HG03354 (cell line): ENCODE data around the gene HDAC4.

Experiments
- ATAC-seq: cut with Tn5 transposase; IDR thresholded peaks from one replicate; pipeline ENCODE4 v1.9.1; 2021; ENCODE audit warnings: mild to moderate bottlenecking; ENCODE audit not compliant: unreplicated experiment, poor library complexity, severe bottlenecking

HDAC4 gene

DNA sequence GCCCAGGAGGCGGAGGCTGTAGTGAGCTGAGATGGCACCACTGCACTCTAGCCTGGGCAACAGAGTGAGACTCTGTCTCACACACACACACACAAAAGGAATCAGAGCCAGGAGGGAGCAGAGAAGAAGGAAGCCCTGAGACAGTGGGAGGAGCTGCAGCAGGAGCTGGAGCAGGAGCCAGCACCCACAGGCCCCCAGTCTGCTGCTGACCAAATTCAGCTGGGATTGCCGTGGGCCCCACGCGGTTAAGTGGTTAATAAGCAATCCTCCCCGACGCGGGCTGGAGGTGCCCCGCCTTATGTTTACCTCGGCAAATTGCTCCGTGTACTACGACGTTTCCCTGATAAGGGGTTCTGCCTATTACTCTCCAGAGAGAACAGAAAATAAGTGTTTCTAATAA lies 287.6 kb downstream of the HDAC4 start:
- no peak for ATAC-seq

DNA sequence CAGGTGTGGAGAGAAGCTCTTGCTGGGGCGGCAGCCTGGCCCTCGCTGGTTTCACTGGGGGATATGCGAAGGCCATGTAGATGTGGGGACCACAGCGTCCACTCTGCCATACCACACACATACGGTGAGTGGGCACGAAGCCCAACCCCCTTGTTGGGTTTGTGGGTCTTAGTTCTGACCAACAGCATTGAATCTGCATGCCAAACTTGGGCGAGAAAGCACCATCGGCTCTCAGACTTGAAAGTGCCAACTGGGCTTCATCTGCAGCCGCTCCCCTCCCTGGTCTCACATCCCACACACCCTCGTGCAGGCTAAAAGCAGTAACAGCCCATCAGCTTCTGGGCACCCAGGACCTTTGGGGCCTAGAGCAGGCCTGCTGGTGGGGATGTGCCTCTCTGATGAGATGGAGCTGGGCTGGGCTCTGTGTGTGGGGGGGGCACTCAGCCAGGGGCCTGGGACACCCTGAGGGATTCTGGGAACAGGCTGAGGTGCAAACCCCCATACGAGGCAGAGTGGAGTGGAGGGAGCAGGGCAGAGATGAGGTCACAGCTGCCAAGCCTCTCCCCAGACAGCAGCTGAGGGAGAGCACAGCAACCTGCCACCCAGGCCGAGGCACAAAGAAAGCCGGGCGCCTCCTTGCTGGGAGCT lies 288.6 kb downstream of the HDAC4 start:
- no peak for ATAC-seq

DNA sequence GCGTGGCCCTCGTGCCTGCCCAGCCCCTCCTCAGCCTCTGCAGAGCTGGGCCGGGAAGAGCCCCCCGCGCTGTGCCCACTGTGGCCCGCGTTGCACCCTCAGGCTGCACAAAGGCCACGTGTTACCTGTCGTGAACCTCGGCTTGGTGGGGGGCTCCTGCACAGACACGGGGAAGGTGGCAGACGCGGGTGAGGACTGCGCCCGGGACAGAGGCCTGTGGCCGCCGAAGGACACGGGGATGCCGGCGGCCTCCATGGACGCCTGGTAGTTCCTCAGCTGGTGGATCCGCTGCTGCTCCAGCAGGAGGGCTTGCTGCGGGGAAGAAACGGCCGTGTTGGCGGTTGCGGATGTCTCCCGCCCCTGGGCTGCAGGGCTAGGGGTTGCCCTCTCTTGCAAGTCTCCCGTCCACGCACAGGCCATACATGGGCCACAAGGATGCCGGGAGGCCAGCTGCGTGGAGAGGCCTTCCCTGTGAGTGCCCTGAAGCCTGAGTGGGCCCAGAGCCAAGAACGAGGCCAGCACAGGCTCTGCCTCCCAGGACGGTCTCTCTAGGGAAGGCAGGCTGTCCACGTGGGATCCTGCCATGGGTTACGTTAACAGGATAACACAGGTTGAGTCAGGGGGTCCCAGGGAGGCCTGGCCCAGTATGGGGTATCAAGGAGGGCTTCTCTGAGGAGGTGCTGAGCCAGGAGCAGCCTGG lies 289.3 kb downstream of the HDAC4 start:
- ATAC-seq, result no peak

DNA sequence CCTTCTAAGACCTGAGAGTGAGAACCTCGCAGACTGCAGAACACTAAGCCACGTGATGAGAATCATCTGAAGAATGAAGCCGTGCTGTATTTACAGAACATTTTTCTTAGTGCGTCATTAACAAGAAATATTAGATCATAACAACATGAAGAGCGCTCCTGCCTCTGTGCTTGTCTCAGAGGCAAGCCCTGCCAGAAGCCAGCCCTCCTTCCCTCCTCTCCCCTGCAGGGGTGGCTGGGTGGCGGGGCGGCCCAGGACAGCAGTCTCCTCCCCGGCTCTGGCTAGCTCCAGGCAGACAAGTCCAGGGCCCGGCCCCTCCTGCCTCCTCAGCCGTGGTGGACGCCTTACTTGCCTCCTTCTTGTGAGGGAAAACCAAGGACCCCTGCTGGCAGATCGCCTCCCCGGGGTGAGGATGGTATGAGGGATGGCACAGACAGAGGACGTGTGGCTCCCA lies 290.2 kb downstream of the HDAC4 start:
- no peak for ATAC-seq

DNA sequence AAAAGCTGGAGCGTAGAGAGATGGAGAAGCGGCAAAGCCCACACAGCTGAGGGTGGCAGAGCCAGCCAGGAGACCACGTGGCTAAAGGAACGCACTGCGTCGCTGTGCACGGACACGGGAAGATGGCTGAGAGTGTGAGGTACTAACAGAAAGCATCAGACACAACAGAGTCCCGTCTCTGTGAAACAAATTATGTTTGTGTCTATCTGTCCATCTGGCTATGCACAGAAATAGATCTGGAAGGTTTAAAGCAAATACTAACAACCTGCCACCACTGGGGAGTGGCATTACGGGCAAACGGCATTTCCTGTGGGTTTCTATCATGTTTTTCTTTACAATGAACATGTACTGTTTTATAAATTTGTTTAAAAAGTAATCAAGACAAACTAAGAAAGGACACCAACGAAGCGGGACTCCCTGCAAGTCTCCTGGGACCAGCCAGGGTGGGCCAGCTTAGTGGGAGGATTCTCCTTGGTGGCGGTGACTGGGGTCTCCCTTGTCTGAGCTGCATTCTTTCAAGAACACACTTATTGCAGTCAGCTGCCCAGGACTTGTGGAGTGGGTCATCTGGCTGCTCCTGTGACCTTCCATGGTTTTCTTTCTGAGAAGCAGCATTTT lies 290.8 kb downstream of the HDAC4 start:
- no peak for ATAC-seq

DNA sequence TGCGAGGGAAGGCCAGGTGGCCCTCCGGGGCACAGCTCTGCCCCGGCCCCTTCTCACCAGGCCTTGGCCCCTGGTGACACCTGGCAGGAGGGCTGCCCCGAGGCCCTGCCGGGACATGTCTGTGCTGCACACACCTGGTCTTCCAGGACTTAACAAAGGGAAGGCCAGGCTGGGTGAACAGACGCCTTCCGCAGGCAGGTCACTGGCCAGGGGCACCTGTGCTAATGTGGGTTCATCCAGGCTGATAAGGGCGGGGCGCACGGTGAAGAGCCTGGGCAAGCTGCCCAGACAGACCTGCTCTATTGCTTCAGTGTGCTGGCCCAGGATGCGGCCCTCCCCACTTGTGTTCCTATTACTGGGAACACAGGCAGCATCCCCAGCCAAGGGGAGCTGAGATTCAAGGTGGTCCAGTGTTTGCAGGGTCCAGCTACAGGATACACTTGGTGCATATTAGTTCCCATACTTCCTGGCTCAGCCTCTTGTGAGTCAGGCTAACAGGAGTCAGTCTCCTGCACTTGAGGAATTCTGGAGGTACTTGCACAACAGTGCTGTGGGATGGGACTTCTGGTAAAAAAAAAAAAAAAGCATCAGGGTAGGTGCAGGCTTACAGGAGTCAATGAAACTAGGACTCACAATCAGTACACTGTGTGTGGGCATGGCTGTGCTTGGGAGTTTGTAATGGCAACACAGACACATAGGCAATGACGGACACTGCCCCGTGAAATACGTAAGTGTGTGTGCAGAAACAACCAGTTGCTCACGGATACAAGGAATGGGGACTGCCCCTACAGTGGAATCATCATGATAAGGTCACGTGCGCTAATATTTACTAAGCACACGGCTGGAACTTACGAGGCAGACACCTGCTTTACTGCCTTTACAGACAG lies 291.5 kb downstream of the HDAC4 start:
- no peak for ATAC-seq

DNA sequence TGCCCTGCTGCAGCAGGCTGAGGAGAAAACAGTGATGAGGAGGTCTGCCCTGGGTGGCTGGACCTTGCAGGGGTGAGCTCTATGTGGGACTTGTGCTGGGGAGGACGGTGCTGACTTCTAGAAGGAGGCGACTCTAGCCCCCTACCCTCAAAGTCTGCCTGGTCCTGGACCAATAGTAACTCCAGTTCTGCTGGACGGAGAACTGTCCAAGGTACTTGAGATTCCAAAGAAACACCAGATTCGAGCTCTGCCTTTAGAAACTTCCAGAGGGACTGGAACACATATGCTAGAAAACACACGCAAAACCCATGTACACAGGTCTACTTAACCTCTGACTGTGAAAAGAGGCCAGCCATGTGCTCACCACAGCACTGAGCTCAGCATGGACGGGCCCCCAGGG lies 292.4 kb downstream of the HDAC4 start:
- no peak for ATAC-seq

DNA sequence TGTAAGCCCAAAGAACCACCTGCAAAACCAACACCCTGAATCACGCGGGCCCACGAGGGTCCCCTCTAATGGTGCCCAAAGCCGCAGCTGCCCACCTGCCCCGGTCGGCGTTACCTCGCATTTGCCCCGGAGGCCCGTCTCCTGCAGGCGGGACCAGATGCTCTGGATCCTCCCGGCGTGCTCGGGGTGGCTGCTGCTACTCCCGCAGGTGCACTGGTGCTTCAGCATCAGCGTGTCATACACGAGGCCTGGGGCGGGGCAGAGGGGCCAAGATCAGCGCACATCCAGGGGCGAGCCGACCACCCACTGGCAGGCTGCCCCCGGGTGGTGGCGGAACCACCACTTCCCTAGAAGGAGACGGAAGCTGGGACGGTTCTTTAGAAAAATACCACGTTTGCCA lies 292.9 kb downstream of the HDAC4 start:
- no peak for ATAC-seq

DNA sequence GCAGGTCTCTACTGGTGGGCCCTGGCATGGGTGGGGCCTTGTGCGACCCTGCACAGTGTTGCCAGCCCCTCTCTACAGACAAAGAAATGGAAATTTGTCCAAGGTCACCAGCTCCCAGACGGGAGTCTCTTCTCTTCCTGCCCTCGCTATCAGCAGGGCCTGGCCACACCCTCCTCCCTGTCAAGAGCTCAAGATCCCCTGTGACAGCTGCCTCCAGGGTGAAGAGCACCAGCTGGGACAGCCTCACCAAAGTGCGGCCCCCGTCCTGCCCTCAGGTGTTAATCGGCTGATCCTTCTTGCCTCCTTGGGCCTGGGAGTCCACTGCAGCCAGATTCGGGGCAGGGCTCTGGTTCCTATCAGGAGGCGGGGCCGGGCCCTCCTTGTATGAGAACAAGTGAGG lies 293.9 kb downstream of the HDAC4 start:
- no peak for ATAC-seq

DNA sequence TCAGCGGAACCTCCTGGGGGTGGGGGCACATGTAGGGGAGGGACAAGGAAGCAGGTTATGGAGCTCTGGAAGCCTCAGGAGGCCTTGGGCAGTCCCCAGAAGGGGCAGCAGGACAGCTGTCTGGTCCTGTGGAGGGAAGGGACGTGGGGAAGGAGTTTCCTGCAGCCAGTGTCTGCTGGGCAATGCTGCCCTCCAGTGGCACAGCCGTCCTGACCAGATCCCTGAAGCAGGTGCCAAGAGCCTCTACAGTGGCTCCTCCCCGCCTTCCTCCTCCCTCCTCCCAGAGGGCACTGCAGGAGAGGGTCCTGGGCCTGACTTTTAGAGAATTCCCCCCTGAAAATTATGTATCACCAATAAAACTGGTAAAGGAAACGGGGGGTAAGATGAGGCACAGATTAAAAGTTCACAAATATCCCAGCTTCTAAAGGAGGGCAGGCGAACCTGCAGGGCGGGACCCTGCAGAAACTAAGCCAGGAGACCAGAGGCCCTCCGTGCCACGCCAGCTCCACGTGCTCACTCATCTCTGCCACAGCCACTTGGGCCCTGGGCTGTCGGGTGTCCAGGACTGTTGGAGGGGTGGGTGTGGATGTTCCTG lies 294.4 kb downstream of the HDAC4 start:
- no peak for ATAC-seq

DNA sequence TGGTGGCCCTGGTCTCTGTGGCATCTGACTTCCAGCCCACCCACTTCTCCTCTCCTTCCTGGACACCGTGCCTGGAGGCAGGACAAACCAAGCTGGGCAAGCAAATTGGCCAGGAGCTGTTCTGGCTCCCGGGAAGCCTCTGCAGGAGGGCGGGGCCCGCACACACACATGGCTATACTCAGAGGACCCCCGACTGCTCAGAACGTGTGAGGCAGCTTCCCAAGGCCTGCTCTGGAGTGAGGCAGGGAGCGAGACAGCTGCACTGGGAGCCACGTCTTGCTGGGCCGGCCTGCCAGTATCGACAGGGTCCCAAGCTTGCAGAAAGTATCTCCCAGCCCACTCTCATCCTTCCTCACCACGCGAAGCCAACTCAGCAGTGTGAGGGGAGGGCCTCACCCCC lies 295.6 kb downstream of the HDAC4 start:
- ATAC-seq, result no peak

DNA sequence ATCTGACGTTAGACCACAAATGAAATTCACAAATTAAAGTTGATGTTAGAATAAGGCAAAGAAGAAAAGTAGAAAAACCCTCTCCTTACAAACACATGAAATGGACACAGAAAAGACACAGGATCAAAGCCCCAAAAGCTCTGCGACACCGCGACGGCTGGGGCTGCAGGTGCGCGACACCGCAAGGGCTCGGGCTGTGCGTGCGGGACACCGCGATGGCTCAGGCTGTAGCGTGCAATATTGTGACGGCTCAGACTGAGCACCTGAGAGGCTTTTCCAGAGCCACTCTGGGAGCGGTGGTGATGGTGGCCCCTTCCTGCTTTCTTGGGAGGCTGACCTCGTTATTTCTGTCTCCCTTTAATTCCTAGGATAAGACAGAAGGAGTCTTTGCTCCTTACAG lies 296.0 kb downstream of the HDAC4 start:
- ATAC-seq, result no peak

DNA sequence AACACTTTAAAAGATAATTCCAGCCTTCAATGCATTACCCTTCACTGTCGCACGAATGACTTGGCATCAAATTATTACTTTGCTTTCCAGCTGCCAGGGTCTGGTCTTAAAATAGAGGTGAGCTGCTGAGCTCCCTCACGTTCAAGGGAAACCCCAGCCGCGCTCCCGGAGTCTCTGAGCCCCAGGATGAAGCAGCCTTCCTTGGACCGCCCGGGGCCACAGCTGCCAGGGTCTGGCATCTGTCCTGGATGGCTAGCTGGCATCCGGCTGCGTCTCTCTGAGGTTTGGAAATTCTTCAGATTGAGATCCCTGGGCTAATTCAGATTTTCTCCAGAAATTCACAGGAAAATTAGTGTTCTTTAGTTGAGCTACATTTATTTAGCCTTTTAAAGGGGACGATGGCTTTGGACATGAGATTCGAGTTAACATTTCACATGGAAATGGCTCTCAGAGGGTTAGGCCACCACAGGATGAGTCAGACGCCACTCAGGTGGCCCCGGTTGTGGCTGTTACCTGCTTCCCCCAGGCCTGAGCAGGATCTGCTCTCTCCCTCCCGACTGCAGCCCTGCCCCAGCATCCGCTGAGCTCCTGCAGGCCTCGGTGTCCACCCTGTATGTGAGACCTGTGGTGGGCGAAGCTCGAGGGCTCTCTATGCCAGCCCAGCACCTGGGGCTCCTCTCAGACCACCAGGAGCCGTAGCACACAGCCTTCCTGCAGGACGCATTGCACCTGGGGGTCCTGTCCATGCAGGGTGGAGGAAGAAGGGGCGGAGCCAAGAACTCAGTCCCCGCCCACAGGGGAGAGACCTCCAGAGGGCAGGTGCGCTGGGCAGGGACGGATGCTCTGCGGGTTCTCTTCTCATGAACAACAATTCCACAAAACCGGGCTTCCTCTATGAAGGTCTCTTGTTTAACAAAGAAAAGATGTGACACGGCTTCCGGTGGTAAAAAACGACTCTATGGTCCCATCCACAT lies 297.4 kb downstream of the HDAC4 start:
- no peak for ATAC-seq

DNA sequence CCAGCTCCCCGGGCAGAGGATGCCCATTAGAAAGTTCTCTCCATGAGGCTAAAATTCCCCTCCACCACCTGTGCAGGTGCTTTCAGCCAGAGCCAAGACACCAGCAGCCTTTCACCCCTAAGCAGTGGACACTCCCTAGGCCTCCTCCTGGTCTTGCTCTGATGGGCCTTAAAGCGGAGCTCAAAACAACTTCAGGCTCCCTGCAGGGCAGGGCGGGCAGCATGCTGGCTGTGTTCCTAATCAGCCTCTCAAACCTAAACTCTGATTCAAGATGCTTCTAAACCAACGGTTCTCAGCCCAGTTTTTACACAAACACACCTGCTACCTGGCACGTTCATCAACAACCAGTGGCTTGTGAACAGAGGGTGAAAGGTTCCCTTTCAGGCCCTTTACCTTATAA lies 298.6 kb downstream of the HDAC4 start:
- ATAC-seq, result no peak

DNA sequence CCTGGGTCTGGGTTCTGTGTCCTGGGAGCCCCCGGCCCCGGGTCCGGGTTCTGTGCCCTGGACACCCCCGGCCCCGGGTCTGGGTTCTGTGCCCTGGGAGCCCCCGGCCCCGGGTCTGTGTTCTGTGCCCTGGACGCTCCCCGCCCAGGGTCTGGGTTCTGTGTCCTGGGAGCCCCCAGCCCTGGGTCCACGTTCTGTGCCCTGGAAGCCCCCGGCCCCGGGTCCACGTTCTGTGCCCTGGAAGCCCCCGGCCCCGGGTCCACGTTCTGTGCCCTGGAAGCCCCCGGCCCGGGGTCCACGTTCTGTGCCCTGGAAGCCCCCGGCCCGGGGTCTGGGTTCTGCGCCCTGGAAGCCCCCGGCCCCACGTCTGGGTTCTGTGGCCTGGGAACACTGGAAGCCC lies 299.0 kb downstream of the HDAC4 start:
- no peak for ATAC-seq

DNA sequence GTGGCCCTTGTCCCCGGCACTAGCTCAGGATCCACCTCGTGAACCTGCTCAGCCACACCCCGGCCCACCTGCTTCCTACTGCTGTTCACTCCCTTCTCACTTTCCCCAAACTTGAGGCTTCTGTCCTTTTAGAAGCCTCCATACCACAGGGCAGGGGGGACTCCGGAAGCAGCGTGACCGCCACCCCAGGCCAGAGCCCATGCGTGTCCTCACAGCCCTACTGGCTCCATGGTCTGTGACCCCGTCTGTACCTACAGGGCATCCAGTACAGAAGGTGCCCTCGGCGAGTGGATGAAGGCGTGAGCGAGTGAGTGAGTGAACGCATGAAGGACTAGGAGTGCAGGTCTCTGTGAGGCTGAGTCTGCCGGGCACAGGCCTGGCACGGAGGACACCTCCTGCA lies 299.7 kb downstream of the HDAC4 start:
- ATAC-seq, result no peak

DNA sequence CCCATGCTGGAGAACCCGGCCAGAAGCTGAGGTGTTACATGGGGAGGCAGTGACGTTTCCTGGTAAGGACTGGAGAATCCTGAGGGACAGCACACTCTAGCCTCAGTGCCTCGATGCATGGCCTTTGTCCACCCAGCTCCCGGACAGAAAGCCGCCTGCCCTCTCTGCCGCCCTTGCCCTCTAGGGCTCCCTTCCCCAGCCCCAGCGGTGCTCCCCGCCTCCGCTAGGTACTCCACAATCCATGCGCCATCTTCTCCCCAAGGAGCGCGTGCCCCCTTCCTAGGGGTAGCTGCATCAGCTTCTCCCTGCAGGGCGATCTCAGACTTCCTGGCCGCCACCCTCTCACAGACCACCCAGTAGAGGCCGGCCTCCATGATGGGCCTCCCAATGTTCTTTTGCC lies 301.3 kb downstream of the HDAC4 start:
- no peak for ATAC-seq

DNA sequence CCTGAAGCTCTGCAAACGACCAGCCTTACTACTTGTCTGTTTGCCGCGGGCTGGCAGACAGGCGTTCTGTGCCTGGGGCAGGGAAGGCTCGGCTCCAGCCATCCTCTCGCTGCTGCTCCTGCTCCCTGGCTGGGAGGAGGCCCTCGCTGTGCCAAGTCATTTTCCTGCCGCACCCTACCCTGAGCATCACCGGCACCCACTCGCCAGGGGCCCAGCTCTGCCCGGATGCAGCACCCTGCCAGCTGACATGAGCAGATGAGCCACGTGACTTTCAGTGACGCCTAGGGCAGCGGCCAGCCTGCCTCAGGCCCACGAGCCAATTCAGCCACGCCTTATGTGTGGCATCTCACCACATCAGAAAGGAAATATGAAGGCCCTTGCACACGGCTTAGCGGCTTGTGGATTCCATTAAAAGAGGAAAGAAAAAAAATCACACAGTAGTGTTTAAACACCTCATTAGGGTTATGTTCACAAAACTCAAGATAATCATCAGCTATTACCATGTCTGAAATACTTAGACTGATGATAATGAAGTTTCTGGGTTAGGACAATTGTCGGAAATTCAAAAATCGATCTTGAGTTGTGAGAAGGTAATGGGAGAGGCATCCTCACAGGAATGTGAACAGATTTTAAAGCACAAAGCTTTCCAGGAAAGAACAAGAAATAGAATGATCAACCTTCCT lies 302.4 kb downstream of the HDAC4 start:
- no peak for ATAC-seq

DNA sequence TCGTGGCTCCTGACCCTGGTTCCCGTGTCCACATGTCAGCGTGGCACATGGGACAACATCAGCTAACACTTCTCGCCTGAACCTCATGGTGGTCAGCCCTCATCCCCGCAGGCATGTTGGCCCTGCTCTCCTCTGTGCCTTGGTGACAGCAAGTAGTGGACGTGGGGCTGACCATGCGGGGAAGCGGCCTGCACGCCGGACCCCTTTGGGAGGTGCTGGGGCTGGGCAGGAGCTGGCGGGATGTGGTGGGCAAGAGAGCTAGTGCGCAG lies 303.5 kb downstream of the HDAC4 start:
- no peak for ATAC-seq
